ENCODE measurements around the gene DYNC1LI1. TPM values are rescaled to one million over a fixed set of nuclear protein-coding genes. Genes with fewer than 3 reads are reported as not detected.

DYNC1LI1 gene
- total and polyA plus RNA-seq, 4 donors: 9.2 to 21.1 (median 13.6) TPM

DNA sequence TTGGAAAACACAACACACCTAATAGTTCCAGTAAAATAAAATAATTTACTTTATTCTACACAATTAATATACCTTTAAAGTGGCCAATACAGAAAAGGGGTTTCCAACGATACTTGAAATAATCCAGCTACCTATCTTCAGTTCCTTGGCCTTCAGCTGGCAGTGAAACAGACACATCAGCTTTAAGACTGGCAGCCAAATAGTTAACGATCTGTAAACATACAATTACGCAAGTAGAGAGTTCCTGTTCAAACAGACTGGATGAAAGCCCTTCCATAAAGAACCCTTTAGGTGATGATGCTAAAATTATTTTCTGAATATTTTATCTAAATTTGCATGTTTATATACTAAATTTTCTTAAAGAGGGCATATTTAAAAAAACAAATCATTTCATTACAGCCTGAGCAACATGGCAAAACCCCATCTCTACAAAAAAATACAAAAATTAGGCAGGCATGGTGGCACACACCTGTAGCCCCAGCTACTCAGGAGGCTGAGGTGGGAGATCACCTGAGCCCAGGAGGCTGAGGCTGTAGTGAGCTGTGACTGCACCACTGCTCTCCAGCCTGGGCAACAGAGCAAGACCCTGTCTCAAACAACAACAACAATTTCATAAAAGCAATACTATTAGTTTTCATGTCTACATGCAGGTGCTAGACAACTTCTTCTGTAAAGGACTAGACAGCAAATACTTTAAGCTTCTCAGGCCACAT, 12.9 kb downstream of the DYNC1LI1 start (continued):
- TF ChIP-seq ATF3 (IDR thresholded peaks at IDR 0.05) (no peak), RAD21 (IDR thresholded peaks at IDR 0.05) (no peak), FOXA2 (IDR thresholded peaks at IDR 0.05) (peak; percentile 94), SP1 (IDR thresholded peaks at IDR 0.05) (no peak), HNF4A (conservative IDR thresholded peaks at IDR 0.05) (peak; percentile 12)

DNA sequence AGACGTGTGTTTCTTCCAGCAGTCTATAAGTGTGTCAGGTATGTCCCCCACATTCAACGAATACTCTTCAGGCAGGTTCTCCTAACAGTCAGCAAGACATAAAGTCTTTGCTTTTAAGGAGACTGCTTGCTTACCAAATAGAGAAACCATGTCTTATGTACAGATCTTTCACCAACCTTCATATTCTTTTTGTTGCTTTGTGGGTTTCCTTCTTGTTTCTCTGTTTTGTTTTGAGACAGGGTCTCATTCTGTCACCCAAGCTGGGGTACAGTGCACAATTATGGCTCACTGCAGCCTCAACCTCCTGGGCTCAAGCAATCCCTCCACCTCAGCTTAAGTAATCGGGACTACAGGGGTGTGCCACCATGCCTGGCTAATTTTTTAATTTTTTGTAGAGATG, 14.3 kb downstream of the DYNC1LI1 start:
- H3K36me3 ChIP-seq (ENCODE audit: control insufficient read depth in 4 of 4, insufficient read depth in 3 of 4, low read depth in 1 of 4, low read length in 3 of 4): no peaks in the 10 kb centered on the region
- H3K27ac ChIP-seq (ENCODE audit: low read depth in 1 of 2, low read length in 2 of 2): no peak overlapping the region
- 94% methylated on average over 3 of the region's 3 CpGs for WGBS
- no peak overlapping the region for H3K4me3 ChIP-seq (ENCODE audit: low read depth in 1 of 3, low read length in 3 of 3)
- no peak overlapping the region for H3K9ac ChIP-seq (ENCODE audit: low read depth in 1 of 2, low read length in 2 of 2)
- no peak for DNase-seq (ENCODE audit: low spot score)
- peaks cover 0 to 13% (median 0%) of the 10 kb centered on the region in 4 donors for H3K4me1 ChIP-seq (ENCODE audit: control insufficient read depth in 4 of 4, insufficient read depth in 4 of 4, low read length in 3 of 4)
- TF ChIP-seq REST (IDR thresholded peaks at IDR 0.05): no peak
- TF ChIP-seq EGR1 (IDR thresholded peaks at IDR 0.05; ENCODE audit: low read depth in 2 of 2): no peak
- H3K27me3 ChIP-seq (ENCODE audit: control insufficient read depth in 4 of 4, insufficient read depth in 4 of 4, low read length in 3 of 4): no peaks in the 10 kb centered on the region
- H3K9me3 ChIP-seq (ENCODE audit: control insufficient read depth in 4 of 4, low read length in 3 of 4): no peaks in the 10 kb centered on the region

DNA sequence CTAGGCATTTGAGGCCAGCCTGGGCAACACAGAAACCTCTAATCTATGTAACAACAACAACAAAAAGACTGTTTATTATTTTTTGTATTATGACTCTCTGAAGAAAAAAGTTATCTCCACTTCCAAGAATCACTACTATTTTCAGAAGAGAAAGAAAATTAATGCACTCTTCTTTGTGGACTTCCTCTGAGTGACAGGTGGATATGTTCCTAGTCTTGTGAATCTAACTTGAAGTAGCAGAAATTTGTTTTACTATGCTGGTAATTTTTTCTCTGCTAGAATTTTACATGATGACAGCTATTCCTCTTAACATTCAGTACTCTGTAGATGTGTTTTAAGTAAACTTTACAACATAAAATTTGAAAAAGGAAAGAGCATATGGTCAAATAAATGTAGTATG, 16.7 kb downstream of the DYNC1LI1 start:
- Histone ChIP-seq H3K27me3 (ENCODE audit: control insufficient read depth in 4 of 4, insufficient read depth in 4 of 4, low read length in 3 of 4) (no peaks in the 10 kb centered on the region), H3K36me3 (ENCODE audit: control insufficient read depth in 4 of 4, insufficient read depth in 3 of 4, low read depth in 1 of 4, low read length in 3 of 4) (no peaks in the 10 kb centered on the region), H3K9me3 (ENCODE audit: control insufficient read depth in 4 of 4, low read length in 3 of 4) (no peaks in the 10 kb centered on the region), H3K4me1 (ENCODE audit: control insufficient read depth in 4 of 4, insufficient read depth in 4 of 4, low read length in 3 of 4) (peaks cover 0 to 13% (median 0%) of the 10 kb centered on the region in 4 donors), H3K4me3 (ENCODE audit: low read depth in 1 of 3, low read length in 3 of 3) (no peak overlapping the region), H3K27ac (ENCODE audit: low read depth in 1 of 2, low read length in 2 of 2) (no peak overlapping the region), H3K9ac (ENCODE audit: low read depth in 1 of 2, low read length in 2 of 2) (no peak overlapping the region)
- TF ChIP-seq, protein P1, sequence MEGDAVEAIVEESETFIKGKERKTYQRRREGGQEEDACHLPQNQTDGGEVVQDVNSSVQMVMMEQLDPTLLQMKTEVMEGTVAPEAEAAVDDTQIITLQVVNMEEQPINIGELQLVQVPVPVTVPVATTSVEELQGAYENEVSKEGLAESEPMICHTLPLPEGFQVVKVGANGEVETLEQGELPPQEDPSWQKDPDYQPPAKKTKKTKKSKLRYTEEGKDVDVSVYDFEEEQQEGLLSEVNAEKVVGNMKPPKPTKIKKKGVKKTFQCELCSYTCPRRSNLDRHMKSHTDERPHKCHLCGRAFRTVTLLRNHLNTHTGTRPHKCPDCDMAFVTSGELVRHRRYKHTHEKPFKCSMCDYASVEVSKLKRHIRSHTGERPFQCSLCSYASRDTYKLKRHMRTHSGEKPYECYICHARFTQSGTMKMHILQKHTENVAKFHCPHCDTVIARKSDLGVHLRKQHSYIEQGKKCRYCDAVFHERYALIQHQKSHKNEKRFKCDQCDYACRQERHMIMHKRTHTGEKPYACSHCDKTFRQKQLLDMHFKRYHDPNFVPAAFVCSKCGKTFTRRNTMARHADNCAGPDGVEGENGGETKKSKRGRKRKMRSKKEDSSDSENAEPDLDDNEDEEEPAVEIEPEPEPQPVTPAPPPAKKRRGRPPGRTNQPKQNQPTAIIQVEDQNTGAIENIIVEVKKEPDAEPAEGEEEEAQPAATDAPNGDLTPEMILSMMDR (IDR thresholded peaks at IDR 0.05; ENCODE audit: low read depth, low read length, missing input control): no peak
- no peak for TF ChIP-seq ZBTB33 (IDR thresholded peaks at IDR 0.05)
- TF ChIP-seq FOXA1 (IDR thresholded peaks at IDR 0.05): no peak
- no peak for TF ChIP-seq JUND (IDR thresholded peaks at IDR 0.05)
- TF ChIP-seq REST (IDR thresholded peaks at IDR 0.05): no peak
- no peak for TF ChIP-seq TAF1 (conservative IDR thresholded peaks at IDR 0.05)
- no peak for TF ChIP-seq FOXA2 (IDR thresholded peaks at IDR 0.05)
- no peak for DNase-seq (ENCODE audit: low spot score)
